ENCODE data around the gene TBC1D10A. TPM values are rescaled to one million over a fixed set of nuclear protein-coding genes. Genes with fewer than 3 reads are reported as not detected.

Gene TBC1D10A
- total RNA-seq, 1 experiment from 2014 or later = 18.6 TPM

GRCh38 chr22:30262917-30263741 lies 63.6 kb downstream of the TBC1D10A start:
- Histone ChIP-seq H3K27me3 (ENCODE audit: insufficient read depth, low read length) (no peaks in the 10 kb centered on the region), H2AFZ (ENCODE audit: low read depth, low read length, poor library complexity, severe bottlenecking) (peak overlapping the region; percentile 98), H3K9ac (ENCODE audit: low read length) (peak overlapping the region; percentile 57), H3K4me3 (replicated peaks in 1 of 2; ENCODE audit: low read depth in 1 of 2, low read length in 2 of 2) (peak overlapping the region in 1 of 2 experiments; percentile 45; a peak in 2 of 4 replicates), H3K9me2 (ENCODE audit: insufficient read depth) (no peaks in the 10 kb centered on the region), H3K4me2 (ENCODE audit: low read length) (peak overlapping the region; percentile 75), H3K79me2 (ENCODE audit: insufficient read depth, low read length) (no peaks in the 10 kb centered on the region), H3K36me3 (ENCODE audit: control insufficient read depth in 1 of 2, insufficient read depth in 2 of 2, low read length in 2 of 2) (no peaks in the 10 kb centered on the region), H3K4me1 (ENCODE audit: control insufficient read depth in 1 of 2, insufficient read depth in 2 of 2, low read length in 2 of 2) (peaks cover 6 to 23% of the 10 kb centered on the region in 2 experiments), H4K20me1 (ENCODE audit: insufficient read depth) (no peaks in the 10 kb centered on the region), H3K9me3 (ENCODE audit: control insufficient read depth in 1 of 2, insufficient read depth in 1 of 2, low read depth in 1 of 2, low read length in 2 of 2) (no peaks in the 10 kb centered on the region), H3K27ac (ENCODE audit: low read depth, low read length) (no peak overlapping the region)
- ATAC-seq (peak; percentile 64), DNase-seq (ENCODE audit: low read depth, low spot score) (no peak)
- intact Hi-C loops (cut with micrococcal nuclease) = loop anchor here (1.0 kb wide), 1 partner anchor 24 kb away; no protein-coding TSS in a partner anchor
- ChIA-PET CTCF (interaction anchor here (0.9 to 1.6 kb wide), 7 partner anchors 14 to 124 kb away, joined by 3 to 12 read pairs (median 4); partner anchors contain the start of genes RNF215 and TBC1D10A), POLR2A (interaction anchor here (1.0 kb wide), 1 partner anchor 10 kb away, joined by 3 read pairs; no protein-coding TSS in a partner anchor), RAD21 (ENCODE audit: low non-redundant PET in 1 of 2, low total read pairs in 2 of 2, uncharacterized antibody in 2 of 2, unreplicated experiment in 2 of 2) (interaction anchor here in 1 of 2 experiments (0.9 kb wide), 1 partner anchor 25 kb away, joined by 3 read pairs; no protein-coding TSS in a partner anchor)
- BruUV-seq (replicated peaks) = no TSS peak
- TF ChIP-seq SP1 (IDR thresholded peaks at IDR 0.05; ENCODE audit: low read depth) (no peak), FOSL1 (IDR thresholded peaks at IDR 0.05; ENCODE audit: low read depth) (no peak), POLR2A (IDR thresholded peaks at IDR 0.05; ENCODE audit: borderline replicate concordance, extremely low read depth, insufficient read depth, insufficient read length) (no peak), RAD21 (IDR thresholded peaks at IDR 0.05; ENCODE audit: low read depth) (no peak), CTCF (IDR thresholded peaks at IDR 0.05 in 2 of 3, conservative IDR thresholded peaks at IDR 0.05 in 1 of 3; ENCODE audit: borderline replicate concordance in 1 of 3, insufficient read depth in 1 of 3, low read depth in 2 of 3, low read length in 2 of 3) (peak in 2 of 3 experiments; percentile 91 to 96; a peak in 4 of 6 replicates), SIN3A (IDR thresholded peaks at IDR 0.05; ENCODE audit: low read depth) (no peak), EGR1 (IDR thresholded peaks at IDR 0.05; ENCODE audit: low read depth) (no peak)
- TF ChIP-seq, protein P1, sequence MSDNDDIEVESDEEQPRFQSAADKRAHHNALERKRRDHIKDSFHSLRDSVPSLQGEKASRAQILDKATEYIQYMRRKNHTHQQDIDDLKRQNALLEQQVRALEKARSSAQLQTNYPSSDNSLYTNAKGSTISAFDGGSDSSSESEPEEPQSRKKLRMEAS (IDR thresholded peaks at IDR 0.05) = no peak

All from HCT116 (cell line).